HepG2 (cell line): ENCODE data around the gene OCLN.
"Not testable (repeated sequence)": the region's sequence is repeated elsewhere in the genome, so short reads cannot be mapped to it uniquely, and the experiment has no call there.

Experiments
- FOXA1 ChIP-seq, 2 experiments: fragments of 450-650 bp in 1 of 2; sonication (generic) in 1 of 2; formaldehyde crosslinking in 1 of 2; IDR thresholded peaks; 2 replicates each; pipeline versions ENCODE4 v1.4.0 to v1.6.1; 2016 to 2020; ENCODE audit warnings: missing genetic modification reagents in 1 of 2
- MLLT10 ChIP-seq: sonication (generic); formaldehyde crosslinking; IDR thresholded peaks from 2 replicates; pipeline ENCODE4 v1.4.0; 2020; ENCODE audit warnings: missing genetic modification reagents
- PAWR ChIP-seq: sonication (generic); formaldehyde crosslinking; IDR thresholded peaks from 2 replicates; pipeline ENCODE4 v1.4.0; 2020; ENCODE audit warnings: missing genetic modification reagents, mild to moderate bottlenecking, borderline replicate concordance
- ZNF251 ChIP-seq: sonication (generic); formaldehyde crosslinking; IDR thresholded peaks from 2 replicates; pipeline ENCODE4 v1.9.0; 2021; ENCODE audit warnings: mild to moderate bottlenecking, missing genetic modification reagents
- TF ChIP-seq, protein P1 (sequence below): sonication (generic); IDR thresholded peaks from 2 replicates; pipeline ENCODE4 v1.6.1; 2016; ENCODE audit warnings: low read depth, borderline replicate concordance
- TF ChIP-seq, protein P2 (sequence below): sonication (generic); formaldehyde crosslinking; IDR thresholded peaks from 2 replicates; pipeline ENCODE4 v1.5.0; 2020; ENCODE audit warnings: mild to moderate bottlenecking, missing genetic modification reagents, moderate library complexity

DNA sequence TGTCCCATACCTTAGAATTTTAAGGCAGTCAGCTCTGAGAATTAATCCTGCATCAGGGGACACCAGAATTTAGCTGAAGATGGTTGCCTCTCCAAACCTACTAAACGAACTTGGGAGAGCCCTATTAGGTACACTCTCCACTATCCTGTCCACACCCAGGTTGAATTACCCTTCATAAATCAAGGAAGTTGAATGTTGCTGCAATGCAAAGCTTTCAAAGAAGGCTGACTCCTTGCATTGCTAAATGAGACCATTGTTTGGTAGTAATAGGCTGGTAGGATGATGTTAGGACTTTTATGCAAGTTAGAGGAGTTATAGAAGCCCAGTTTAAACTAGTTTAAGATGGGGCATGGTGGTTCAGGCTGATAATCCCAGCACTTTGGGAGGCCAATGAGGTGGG, 48.8 kb downstream of the OCLN start:
- not testable (repeated sequence) for TF ChIP-seq ZNF251 (CRISPR knock-in tag); MLLT10 (CRISPR knock-in tag); FOXA1 (IDR thresholded peaks at IDR 0.05); FOXA1 (CRISPR knock-in tag; IDR thresholded peaks at IDR 0.05); PAWR (CRISPR knock-in tag)
- TF ChIP-seq, protein P1, sequence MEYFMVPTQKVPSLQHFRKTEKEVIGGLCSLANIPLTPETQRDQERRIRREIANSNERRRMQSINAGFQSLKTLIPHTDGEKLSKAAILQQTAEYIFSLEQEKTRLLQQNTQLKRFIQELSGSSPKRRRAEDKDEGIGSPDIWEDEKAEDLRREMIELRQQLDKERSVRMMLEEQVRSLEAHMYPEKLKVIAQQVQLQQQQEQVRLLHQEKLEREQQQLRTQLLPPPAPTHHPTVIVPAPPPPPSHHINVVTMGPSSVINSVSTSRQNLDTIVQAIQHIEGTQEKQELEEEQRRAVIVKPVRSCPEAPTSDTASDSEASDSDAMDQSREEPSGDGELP: not testable (repeated sequence)
- TF ChIP-seq, protein P2, sequence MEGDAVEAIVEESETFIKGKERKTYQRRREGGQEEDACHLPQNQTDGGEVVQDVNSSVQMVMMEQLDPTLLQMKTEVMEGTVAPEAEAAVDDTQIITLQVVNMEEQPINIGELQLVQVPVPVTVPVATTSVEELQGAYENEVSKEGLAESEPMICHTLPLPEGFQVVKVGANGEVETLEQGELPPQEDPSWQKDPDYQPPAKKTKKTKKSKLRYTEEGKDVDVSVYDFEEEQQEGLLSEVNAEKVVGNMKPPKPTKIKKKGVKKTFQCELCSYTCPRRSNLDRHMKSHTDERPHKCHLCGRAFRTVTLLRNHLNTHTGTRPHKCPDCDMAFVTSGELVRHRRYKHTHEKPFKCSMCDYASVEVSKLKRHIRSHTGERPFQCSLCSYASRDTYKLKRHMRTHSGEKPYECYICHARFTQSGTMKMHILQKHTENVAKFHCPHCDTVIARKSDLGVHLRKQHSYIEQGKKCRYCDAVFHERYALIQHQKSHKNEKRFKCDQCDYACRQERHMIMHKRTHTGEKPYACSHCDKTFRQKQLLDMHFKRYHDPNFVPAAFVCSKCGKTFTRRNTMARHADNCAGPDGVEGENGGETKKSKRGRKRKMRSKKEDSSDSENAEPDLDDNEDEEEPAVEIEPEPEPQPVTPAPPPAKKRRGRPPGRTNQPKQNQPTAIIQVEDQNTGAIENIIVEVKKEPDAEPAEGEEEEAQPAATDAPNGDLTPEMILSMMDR (CRISPR knock-in tag): not testable (repeated sequence)
